Measurements from ENCODE around the gene OR10D3. TPM values are rescaled to one million over a fixed set of nuclear protein-coding genes. Genes with fewer than 3 reads are reported as not detected.
"Not testable (repeated sequence)": the region's sequence is repeated elsewhere in the genome, so short reads cannot be mapped to it uniquely, and the experiment has no call there.

The OR10D3 gene
- total RNA-seq, 1 donor from 2014 or later: not detected

- Histone ChIP-seq H3K27me3 (no peaks in the 10 kb centered on the region), H3K27ac (no peak overlapping the region), H3K36me3 (no peaks in the 10 kb centered on the region), H3K4me3 (no peak overlapping the region), H3K9me3 (no peaks in the 10 kb centered on the region), H3K4me1 (no peaks in the 10 kb centered on the region)
- DNase-seq (no peak), ATAC-seq (no peak)
- intact Hi-C loops (cut with DNase I): no loop called here
- TF ChIP-seq, protein P1, sequence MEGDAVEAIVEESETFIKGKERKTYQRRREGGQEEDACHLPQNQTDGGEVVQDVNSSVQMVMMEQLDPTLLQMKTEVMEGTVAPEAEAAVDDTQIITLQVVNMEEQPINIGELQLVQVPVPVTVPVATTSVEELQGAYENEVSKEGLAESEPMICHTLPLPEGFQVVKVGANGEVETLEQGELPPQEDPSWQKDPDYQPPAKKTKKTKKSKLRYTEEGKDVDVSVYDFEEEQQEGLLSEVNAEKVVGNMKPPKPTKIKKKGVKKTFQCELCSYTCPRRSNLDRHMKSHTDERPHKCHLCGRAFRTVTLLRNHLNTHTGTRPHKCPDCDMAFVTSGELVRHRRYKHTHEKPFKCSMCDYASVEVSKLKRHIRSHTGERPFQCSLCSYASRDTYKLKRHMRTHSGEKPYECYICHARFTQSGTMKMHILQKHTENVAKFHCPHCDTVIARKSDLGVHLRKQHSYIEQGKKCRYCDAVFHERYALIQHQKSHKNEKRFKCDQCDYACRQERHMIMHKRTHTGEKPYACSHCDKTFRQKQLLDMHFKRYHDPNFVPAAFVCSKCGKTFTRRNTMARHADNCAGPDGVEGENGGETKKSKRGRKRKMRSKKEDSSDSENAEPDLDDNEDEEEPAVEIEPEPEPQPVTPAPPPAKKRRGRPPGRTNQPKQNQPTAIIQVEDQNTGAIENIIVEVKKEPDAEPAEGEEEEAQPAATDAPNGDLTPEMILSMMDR (IDR thresholded peaks at IDR 0.05): no peak
These were observed 29.3 kb upstream of the OR10D3 start for GRCh38 chr11:124153821-124154220.

- DNase-seq: no peak
- Histone ChIP-seq H3K27me3 (no peaks in the 10 kb centered on the region), H3K4me3 (no peak overlapping the region), H3K9me3 (no peaks in the 10 kb centered on the region), H3K36me3 (no peaks in the 10 kb centered on the region), H3K4me1 (no peaks in the 10 kb centered on the region), H3K27ac (no peak overlapping the region)
- no peak for ATAC-seq
- TF ChIP-seq, protein P1 (IDR thresholded peaks at IDR 0.05): no peak
- intact Hi-C loops (cut with DNase I): no loop called here
These were observed 23.7 kb upstream of the OR10D3 start for GRCh38 chr11:124159481-124159880.

- H3K4me3 ChIP-seq: no peak overlapping the region
- no peaks in the 10 kb centered on the region for H3K9me3 ChIP-seq
- TF ChIP-seq, protein P1 (IDR thresholded peaks at IDR 0.05): no peak
- no peaks in the 10 kb centered on the region for H3K36me3 ChIP-seq
- no peaks in the 10 kb centered on the region for H3K27me3 ChIP-seq
- no peak for ATAC-seq
- intact Hi-C loops (cut with DNase I): no loop called here
- no peak for DNase-seq
- H3K27ac ChIP-seq: no peak overlapping the region
- H3K4me1 ChIP-seq: no peaks in the 10 kb centered on the region
These were observed 22.2 kb upstream of the OR10D3 start for GRCh38 chr11:124160986-124161385.

DNA sequence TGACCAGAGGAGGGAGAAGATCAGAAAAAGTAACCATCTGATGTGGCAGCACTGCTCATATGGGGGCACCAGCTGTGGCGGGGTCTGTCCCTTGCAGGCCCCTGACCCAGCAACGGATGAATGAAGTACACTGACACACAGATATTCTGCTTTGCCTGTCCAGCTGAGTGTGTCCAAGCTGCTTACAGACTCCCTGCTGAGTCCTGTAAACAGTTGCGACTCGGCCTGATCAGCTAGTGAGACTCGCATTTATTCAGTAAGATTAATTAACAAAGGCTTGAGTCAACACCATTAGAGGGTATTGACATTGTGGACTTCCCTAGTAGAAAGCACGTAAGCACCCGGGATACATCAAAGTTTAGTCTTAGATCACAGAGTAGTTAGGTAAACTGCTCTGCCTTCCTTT is 15.3 kb upstream of the OR10D3 start:
- Histone ChIP-seq H3K27me3 (no peaks in the 10 kb centered on the region), H3K4me1 (no peaks in the 10 kb centered on the region), H3K9me3 (no peaks in the 10 kb centered on the region), H3K4me3 (no peak overlapping the region), H3K27ac (no peak overlapping the region), H3K36me3 (no peaks in the 10 kb centered on the region)
- DNase-seq (no peak), ATAC-seq (no peak)
- TF ChIP-seq, protein P1 (IDR thresholded peaks at IDR 0.05): no peak
- intact Hi-C loops (cut with DNase I): no loop called here

DNA sequence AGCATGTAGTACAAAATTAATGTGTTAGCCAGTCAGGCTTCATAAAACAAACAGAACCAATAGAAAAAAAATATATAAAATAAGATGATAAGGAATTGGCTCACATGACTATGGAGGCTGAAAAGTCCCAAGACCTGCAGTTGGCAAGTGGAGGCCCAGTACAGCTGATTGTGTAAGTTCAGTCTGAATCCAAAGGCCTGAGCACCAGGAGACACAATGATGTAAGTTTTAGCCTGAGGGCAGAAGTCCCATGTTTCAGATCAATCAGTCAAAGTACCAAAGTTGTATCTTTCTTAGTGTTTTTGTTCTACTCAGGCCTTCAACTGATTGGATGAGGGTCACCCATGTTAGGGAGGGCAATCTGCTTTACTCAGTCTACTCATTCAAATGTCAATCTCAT is 14.3 kb upstream of the OR10D3 start:
- TF ChIP-seq, protein P1 (IDR thresholded peaks at IDR 0.05): no peak
- DNase-seq: no peak
- no peaks in the 10 kb centered on the region for H3K4me1 ChIP-seq
- ATAC-seq: no peak
- H3K27ac ChIP-seq: no peak overlapping the region
- intact Hi-C loops (cut with DNase I): no loop called here
- no peak overlapping the region for H3K4me3 ChIP-seq
- H3K36me3 ChIP-seq: no peaks in the 10 kb centered on the region
- H3K27me3 ChIP-seq: no peaks in the 10 kb centered on the region
- H3K9me3 ChIP-seq: no peaks in the 10 kb centered on the region

GRCh38 chr11:124170315-124170714 is 12.8 kb upstream of the OR10D3 start:
- H3K27me3 ChIP-seq; ATAC-seq; H3K4me3 ChIP-seq; intact Hi-C loops (cut with DNase I); H3K4me1 ChIP-seq; H3K9me3 ChIP-seq; H3K36me3 ChIP-seq; DNase-seq; H3K27ac ChIP-seq: not testable (repeated sequence)
